Osteocyte (in vitro differentiated cells): ENCODE measurements around the gene TKTL2. TPM values are rescaled to one million over a fixed set of nuclear protein-coding genes. Genes with fewer than 3 reads are reported as not detected.

Source experiments
- DNase-seq: peaks from one replicate; pipeline ENCODE4 v3.0.0; 2021; ENCODE audit warnings: mixed read lengths; ENCODE audit not compliant: unreplicated experiment; ENCODE audit errors: extremely low spot score
- H3K27ac Mint-ChIP-seq: one replicate; pipeline ENCODE4 v1.8.0; 2021; ENCODE audit warnings: mild to moderate bottlenecking, mixed read lengths; ENCODE audit not compliant: unreplicated experiment
- H3K27me3 Mint-ChIP-seq: one replicate; pipeline ENCODE4 v1.8.0; 2021; ENCODE audit warnings: mixed read lengths; ENCODE audit not compliant: unreplicated experiment
- H3K36me3 Mint-ChIP-seq: one replicate; pipeline ENCODE4 v1.8.0; 2021; ENCODE audit warnings: mixed read lengths; ENCODE audit not compliant: unreplicated experiment
- H3K4me1 Mint-ChIP-seq: one replicate; pipeline ENCODE4 v1.8.0; 2021; ENCODE audit warnings: mixed read lengths; ENCODE audit not compliant: unreplicated experiment
- H3K4me3 Mint-ChIP-seq: one replicate; pipeline ENCODE4 v1.8.0; 2021; ENCODE audit warnings: mild to moderate bottlenecking, moderate library complexity, mixed read lengths; ENCODE audit not compliant: unreplicated experiment
- H3K9me3 Mint-ChIP-seq: one replicate; pipeline ENCODE4 v1.8.0; 2021; ENCODE audit warnings: mixed read lengths; ENCODE audit not compliant: unreplicated experiment
- total RNA-seq: library from RNA; stranded (reverse); gene quantifications from 2 replicates; pipeline ENCODE4 v1.2.1, GENCODE V29; 2021
- TF ChIP-seq, protein P1 (sequence below): fragments of 200-600 bp; sonication (generic); IDR thresholded peaks from 2 replicates; pipeline ENCODE4 v1.5.0; 2021; ENCODE audit warnings: antibody characterized with exemption, mild to moderate bottlenecking, moderate library complexity

The TKTL2 gene
- total RNA-seq, 1 donor from 2014 or later: not detected

DNA sequence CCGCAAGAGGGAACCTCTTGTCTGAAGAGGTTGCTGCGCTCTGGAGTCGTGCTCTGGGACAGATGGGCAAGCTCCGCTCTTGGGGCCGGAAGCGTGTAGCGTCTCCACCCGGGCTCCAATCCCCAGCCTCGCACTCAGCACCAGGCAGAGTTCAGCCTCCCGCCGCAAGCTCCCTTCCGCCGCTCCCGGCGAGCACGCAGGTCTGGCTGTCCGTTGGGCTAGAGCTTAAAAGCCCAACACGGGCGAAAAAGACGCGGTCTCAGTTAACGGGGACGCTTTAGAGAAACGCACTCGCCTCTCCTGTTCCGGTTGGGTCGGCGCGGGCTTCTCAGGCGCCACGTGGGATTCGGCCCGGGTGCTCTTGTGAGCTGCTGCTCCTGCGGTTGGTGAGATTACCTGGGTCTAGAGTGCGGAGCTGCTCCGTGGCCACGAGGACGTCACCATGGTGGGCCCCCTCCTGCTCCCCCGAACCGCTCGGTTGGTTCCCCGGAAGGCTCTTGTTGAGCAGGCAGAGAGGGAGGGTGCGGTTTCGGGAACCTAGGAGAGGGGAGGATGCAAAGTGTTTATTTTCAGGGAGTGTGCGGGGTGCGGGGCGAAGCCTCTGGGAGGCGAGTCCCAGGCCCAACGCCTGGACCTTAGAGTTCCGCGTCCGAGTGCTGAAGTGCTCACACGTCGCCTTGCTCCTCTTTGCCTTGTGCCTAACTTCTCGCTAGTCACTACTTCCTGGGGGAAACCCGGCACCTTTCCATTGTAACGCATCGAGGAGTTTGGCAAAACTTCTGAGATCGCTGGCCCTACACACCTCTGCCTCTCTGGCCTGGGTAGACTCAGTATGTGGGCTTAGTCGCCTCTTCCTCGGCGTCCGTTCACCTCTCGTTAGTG is 21.0 kb upstream of the TKTL2 start, which contains the start of gene TMA16:
Gene TMA16, plus strand, starts transcription at position 331 of the 882 bp plus-strand sequence. Its CDS starts 112 bp downstream, at position 443.
- H3K27ac Mint-ChIP-seq: peak within 1 kb of the TSS; percentile 97
- H3K27me3 Mint-ChIP-seq: peaks cover 16% of the 10 kb centered on the region
- DNase-seq: peak; percentile 96
- H3K9me3 Mint-ChIP-seq: no peaks in the 10 kb centered on the region
- H3K4me1 Mint-ChIP-seq: peaks cover 20% of the 10 kb centered on the region
- peak within 1 kb of the TSS; percentile 96 for H3K4me3 Mint-ChIP-seq
- no peaks in the 10 kb centered on the region for H3K36me3 Mint-ChIP-seq
- TF ChIP-seq, protein P1, sequence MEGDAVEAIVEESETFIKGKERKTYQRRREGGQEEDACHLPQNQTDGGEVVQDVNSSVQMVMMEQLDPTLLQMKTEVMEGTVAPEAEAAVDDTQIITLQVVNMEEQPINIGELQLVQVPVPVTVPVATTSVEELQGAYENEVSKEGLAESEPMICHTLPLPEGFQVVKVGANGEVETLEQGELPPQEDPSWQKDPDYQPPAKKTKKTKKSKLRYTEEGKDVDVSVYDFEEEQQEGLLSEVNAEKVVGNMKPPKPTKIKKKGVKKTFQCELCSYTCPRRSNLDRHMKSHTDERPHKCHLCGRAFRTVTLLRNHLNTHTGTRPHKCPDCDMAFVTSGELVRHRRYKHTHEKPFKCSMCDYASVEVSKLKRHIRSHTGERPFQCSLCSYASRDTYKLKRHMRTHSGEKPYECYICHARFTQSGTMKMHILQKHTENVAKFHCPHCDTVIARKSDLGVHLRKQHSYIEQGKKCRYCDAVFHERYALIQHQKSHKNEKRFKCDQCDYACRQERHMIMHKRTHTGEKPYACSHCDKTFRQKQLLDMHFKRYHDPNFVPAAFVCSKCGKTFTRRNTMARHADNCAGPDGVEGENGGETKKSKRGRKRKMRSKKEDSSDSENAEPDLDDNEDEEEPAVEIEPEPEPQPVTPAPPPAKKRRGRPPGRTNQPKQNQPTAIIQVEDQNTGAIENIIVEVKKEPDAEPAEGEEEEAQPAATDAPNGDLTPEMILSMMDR: no peak

DNA sequence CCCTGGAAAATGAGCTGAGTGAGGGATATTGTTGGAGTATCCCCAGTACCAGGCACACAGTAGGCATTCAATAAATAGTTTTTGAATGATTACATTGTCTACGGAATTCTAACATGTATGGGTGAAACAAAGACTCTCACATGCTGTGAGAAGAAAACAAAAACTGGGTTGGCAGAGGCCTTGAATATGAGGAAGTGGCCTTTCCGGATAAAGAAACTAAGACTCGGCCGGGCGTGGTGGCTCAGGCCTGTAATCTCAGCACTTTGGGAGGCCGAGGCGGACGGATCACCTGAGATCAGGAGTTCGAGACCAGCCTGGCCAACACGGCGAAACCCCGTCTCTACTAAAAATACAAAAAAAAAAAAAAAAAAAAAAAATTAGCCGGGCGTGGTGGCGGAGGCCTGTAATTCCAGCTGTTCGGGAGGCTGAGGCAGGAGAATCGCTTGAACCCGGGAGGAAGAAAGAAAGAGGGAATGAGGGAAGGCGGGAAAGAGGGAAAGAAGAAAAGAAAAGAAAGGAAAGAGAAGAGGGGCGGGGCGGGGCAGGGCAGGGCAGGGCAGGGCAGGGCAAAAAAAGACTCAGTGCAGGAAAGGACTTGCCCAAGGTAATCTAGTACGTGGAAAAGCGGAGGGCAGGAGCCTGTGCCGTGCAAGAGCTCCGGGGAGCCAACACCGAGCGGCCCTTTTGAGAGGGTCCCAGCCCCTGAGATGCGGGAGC is 20.2 kb upstream of the TKTL2 start:
- Mint-ChIP-seq H3K9me3 (no peaks in the 10 kb centered on the region), H3K36me3 (no peaks in the 10 kb centered on the region), H3K27ac (peak overlapping the region; percentile 97), H3K4me3 (peak overlapping the region; percentile 96), H3K4me1 (peaks cover 20% of the 10 kb centered on the region), H3K27me3 (peaks cover 22% of the 10 kb centered on the region)
- TF ChIP-seq, protein P1: no peak
- no peak for DNase-seq

DNA sequence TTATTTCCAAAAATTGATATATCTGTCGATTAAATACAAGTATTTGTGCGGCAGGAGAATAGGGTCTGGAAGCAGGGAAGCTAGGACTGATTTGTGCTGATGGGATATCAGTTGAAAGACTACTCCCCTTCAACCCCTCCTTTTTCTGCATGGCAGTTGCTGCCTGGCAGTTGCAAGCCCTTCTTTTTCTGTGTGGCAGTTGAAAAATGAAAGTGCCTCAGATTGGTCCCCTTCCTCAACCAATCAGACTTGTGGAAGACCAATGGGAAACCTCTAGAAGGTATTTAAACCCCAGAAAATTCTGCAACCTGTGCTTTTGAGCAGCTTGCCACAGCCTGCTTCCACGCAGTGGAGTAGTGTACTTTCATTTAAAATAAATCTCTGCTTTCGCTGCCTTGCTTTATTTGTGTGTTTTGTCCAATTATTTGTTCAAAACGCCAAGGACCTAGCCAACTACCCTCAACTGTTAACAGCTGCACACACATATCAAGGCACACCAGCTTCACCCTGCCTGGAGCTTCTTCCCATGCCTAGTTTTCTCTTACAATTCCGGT is 19.5 kb upstream of the TKTL2 start:
- H3K27ac Mint-ChIP-seq: no peak overlapping the region

DNA sequence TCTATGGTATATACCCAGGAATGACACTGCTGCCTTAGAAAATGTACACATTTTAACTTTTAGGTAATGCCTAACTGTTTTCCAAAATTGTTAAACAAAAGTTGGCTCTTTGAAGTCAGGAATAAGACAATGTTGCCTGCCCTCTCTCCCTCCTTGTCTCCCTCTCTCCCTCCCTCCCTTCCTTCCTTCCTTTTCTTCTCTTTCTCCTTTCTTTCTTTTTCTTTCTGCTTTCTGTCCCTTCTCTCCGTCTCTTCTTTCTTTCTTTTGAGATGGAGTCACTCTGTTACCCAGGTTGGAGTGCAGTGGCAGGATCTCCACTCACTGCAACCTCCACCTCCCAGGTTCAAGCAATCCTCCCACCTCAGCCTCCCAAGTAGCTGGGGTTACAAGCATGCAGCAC is 16.4 kb upstream of the TKTL2 start:
- Mint-ChIP-seq H3K27ac (no peak overlapping the region), H3K4me1 (peaks cover 2% of the 10 kb centered on the region), H3K27me3 (peaks cover 46% of the 10 kb centered on the region), H3K36me3 (no peaks in the 10 kb centered on the region), H3K9me3 (no peaks in the 10 kb centered on the region), H3K4me3 (no peak overlapping the region)
- no peak for DNase-seq
- TF ChIP-seq, protein P1: no peak

More for the DNA sequence above, 19.5 kb upstream of the TKTL2 start:
- Mint-ChIP-seq H3K27me3 (peaks cover 27% of the 10 kb centered on the region), H3K4me1 (peaks cover 20% of the 10 kb centered on the region), H3K36me3 (no peaks in the 10 kb centered on the region), H3K9me3 (no peaks in the 10 kb centered on the region), H3K4me3 (peak overlapping the region; percentile 96)
- DNase-seq: no peak
- TF ChIP-seq, protein P1: no peak
